ENCODE results near the gene CALR. TPM values are rescaled to one million over a fixed set of nuclear protein-coding genes. Genes with fewer than 3 reads are reported as not detected.
"Not testable (repeated sequence)": the region's sequence is repeated elsewhere in the genome, so short reads cannot be mapped to it uniquely, and the experiment has no call there.

The CALR gene
- 100 to 1,000 TPM; 629 to 855 TPM for total RNA-seq
- long read RNA-seq, donor 1, transcript CALR-201 (9 exons, 1,903 nt) = major isoform, 131 of 173 reads
- long read RNA-seq, donor 1, partial matches to known transcripts = 30 of 173 reads
- long read RNA-seq, donor 1, other reads (novel, unspliced or antisense) = 11 of 173 reads
- long read RNA-seq, donor 2, transcript CALR-201 (9 exons, 1,903 nt) = major isoform, 692 of 759 reads
- long read RNA-seq, donor 2, partial matches to known transcripts = 45 of 759 reads
- long read RNA-seq, donor 2, other reads (novel, unspliced or antisense) = 22 of 759 reads

DNA sequence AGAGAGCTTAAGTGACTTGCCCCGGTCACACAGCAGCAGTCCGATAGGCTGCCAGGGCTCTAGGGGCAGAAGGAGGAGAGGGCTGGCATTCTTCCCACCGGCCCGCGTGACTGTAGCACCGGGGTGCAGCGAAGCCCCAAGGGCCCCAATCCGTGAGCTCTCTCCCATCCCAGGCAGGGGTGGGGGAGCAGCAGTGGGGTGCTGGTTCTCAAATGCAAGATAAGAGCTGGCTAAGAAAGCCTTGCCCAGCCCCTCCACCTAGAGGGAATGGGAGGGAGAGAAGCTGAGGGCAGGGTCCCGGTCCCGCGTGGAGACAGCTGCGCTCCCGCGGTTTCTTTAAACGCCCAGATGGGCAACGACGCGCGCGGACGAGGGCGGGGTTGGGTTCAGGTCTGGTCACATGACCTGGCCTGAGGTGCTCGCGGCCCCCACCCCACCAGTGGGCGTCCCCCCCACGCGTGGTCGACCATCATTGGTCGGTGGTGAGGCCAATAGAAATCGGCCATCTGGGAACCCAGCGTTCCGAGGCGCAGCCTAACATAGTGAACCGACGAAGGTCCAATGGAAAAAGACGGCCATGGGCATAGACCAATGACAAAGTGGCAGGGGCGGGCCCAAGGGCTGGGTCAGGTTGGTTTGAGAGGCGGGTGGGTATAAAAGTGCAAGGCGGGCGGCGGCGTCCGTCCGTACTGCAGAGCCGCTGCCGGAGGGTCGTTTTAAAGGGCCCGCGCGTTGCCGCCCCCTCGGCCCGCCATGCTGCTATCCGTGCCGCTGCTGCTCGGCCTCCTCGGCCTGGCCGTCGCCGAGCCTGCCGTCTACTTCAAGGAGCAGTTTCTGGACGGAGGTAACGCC lies at the start of gene CALR:
TSS of gene CALR (plus strand) at position 683 of the 852 bp plus-strand sequence. CDS start at position 754, 71 bp downstream.
- intact Hi-C loops (cut with DNase I) = no loop called here
- DNase-seq (ENCODE audit: low spot score) = peak; percentile 100

DNA sequence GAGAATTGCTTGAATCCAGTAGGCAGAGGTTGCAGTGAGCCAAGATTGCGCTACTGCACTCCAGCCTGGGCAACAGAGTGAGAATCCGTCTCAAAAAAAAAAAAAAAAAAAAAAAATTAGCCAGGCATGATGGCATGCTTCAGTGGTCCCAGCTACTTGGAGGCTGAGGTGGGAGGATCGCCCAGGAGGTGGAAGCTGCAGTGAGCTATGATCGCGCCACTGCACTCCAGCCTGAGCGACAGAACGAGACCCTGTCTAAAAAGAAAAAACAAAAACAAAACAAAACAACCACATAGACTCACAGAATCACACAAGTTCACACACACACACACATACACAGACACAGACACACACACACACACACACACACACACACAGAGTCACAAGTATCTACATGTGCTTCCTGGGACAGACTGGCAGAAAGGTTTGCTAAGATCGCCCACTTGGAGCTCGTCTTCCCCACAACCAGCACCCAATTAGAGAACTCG lies 48.1 kb upstream of the CALR start:
- DNase-seq (ENCODE audit: low spot score); intact Hi-C loops (cut with DNase I): not testable (repeated sequence)

DNA sequence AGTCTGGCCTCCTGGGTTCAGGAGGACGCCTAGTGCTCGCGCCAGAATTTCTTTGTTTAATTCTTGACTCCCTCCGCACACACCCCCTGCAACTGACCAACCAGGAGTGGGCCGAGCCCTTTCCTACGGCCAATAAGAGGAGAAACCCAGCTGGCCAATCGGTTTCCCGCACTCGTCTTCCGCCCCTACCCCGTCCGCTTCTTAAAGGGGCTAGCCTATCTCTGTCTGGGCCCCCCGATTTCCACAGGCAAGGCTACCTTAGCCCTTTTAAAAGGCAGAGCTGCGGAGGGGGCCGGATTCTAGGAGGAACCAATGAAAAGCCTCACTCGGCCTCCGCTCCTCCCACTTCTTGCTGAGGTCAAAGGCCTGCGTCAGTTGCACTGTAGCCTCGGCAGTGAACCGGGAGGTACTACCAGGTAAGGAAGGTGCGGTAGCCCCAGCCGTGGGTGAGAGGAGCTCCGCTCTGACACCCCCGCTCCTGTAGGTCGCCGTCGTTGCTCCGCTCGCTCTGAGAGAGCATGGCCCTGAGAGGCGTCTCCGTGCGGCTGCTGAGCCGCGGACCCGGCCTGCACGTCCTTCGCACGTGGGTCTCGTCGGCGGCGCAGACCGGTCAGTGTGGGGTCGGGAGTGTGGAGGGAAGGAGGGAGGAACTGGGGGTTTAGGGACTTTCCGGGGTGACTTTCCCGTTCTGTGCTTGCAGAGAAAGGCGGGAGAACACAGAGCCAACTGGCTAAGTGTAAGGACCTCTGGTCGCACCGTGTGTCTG lies 47.4 kb upstream of the CALR start, which contains the start of gene GCDH:
TSS of gene GCDH (plus strand) at position 374 of the 766 bp plus-strand sequence. CDS start at position 519, 145 bp downstream.
- peak; percentile 99 for DNase-seq (ENCODE audit: low spot score)
- intact Hi-C loops (cut with DNase I) = no loop called here

DNA sequence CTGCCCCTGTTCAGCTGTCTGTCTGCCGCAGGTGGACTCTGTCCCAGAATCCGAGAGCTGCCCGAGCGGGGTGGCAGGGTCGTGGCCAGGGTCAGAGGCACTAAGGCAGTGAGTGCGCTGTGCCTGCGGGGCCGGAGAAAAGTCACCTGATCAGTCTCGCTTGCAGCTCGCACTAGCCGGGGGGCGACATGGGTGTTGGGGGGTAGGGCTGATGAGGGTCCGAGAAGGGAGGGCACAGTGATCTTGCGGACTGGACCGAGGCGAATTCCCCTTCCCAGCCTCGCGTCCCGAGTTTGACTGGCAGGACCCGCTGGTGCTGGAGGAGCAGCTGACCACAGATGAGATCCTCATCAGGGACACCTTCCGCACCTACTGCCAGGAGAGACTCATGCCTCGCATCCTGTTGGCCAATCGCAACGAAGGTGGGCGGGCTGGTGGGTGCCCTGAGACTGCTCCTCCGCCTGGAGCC lies 46.8 kb upstream of the CALR start:
- no peak for DNase-seq (ENCODE audit: low spot score)
- intact Hi-C loops (cut with DNase I) = no loop called here

DNA sequence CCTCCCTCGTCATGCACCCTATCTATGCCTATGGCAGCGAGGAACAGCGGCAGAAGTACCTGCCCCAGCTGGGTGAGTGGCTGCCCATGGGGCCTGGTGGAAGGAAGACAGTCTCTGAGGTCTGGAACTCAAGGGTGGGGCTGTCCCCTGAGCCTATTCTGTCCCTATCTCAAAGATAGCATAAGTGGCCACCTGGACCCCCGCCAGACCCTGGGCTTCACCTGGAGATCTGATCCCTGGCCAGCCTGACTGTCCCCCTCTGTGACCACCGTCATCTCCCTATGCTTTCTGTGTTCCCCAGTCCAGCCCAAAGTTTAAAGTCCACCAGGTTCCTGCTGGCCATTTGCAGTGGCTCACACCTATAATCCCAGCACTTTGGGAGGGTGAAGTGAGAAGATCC lies 44.8 kb upstream of the CALR start:
- intact Hi-C loops (cut with DNase I) = no loop called here
- DNase-seq (ENCODE audit: low spot score) = no peak

DNA sequence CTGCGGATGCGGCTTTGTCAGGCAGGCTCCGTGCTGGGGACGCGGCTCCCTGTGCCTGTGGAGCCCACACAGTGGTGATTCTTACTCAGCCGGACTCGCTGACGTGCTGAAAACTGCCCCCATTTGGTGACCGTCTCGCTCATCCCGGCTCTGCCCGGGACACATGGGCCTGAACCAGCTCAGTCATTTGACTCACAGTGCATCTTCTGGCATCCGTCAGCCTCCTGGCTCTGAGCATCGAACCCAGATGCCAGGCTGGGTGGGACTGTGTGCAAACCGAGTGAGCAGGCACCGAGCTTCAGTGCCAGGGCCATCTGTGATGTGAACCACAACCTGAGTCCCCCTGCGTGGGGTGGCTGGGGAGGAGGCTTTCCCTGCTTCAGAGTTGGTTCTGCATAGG lies 41.9 kb upstream of the CALR start:
- no peak for DNase-seq (ENCODE audit: low spot score)
- intact Hi-C loops (cut with DNase I) = no loop called here

DNA sequence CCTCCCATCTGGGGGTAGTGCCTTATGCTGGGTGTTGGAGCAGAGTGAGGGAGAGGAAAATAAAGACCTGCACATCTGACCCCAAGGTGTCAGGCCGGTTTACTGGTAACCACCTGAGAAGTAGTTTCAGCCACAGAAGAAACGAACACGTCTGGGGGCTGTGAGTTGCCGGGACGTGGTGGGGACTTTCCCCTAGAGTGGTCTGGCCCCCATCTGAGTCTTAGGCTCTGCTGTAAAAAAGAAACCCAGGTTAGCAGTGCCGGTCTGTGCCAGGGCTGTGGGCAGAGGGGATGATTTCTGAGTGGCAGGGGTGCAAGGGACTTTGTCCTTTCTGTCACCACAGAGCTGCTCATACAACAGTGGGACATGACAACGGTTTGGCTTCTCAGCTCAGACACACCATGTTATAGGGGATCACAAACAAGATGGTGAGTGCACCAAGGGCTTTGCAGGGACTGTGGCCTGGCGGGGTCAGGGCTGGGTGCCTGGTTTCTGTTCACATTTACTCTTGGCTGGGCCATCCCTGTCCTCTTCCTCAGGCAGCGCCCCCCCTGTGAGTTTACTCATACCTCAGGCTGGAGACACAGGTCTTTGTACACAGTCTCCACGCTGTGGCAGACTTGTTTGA lies 38.4 kb upstream of the CALR start:
- no peak for DNase-seq (ENCODE audit: low spot score)
- intact Hi-C loops (cut with DNase I) = loop anchor here in 1 of 2 donors (5.0 kb wide), 1 partner anchor 518 kb away; no protein-coding TSS in a partner anchor

DNA sequence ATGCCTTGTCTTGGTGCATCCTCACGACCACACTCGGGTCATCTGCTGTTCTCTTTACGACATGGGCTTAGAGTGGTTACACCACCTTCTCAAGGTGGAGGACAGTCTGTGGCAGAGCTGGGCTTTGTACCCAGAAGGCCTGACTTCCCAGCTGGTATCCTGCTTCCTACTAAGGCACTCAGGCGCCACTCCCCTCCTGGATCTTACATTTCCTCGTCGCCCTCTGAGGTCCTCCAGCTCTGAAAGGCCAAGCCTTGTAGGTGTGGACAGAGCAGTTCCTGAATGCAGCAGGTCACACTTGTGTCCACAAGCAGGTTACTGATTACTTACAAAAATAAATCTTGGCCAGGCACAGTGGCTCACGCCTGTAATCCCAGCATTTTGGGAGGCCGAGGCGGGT lies 31.2 kb upstream of the CALR start:
- intact Hi-C loops (cut with DNase I) = no loop called here
- no peak for DNase-seq (ENCODE audit: low spot score)

DNA sequence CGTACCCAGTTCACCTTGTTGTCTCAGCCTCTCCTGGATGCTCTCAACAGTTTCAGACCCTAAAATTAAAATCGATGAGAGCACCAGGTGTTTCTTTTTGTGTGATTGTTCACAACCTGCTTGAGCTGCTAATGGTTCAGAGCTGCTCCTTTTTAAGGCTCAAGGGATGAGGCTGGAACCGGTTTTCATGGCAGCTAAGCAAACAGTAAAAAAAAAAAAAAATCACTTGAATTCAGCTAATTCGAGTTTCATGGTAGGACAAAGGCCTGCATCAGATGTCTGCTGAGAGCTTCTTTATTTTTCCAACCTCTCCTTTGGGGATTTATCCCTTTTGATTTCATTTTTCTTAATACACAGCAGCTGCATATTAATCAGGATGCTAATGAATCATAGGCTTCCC lies 25.8 kb upstream of the CALR start:
- intact Hi-C loops (cut with DNase I) = no loop called here
- no peak for DNase-seq (ENCODE audit: low spot score)

DNA sequence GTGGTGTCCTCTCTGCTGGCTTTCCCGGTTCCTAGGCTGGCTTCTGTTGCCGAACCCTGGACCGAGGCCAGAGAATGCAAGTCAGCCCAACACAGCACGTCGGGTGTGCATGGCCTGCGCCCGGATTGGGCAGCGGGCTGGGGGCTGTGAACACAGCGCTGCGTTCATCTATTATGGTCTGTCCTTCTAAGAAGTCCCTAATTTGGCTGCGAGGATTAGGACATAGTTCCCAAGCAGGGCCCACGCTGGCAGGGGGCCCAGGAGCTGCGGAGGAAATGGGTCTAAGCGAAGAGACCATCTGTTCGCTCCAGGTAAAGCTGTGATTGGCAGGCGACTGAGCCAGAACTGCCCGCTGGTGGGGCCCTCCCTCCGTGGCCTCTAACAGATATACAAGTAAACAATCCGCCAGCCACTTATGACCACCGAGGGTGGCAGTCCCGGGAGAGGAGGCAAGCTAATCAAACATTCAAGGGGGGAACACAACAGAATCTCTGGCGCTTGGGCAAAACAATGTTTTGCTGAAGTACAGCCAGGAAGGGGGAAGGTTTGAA lies 25.3 kb upstream of the CALR start:
- intact Hi-C loops (cut with DNase I) = no loop called here
- peak; percentile 92 for DNase-seq (ENCODE audit: low spot score)

DNA sequence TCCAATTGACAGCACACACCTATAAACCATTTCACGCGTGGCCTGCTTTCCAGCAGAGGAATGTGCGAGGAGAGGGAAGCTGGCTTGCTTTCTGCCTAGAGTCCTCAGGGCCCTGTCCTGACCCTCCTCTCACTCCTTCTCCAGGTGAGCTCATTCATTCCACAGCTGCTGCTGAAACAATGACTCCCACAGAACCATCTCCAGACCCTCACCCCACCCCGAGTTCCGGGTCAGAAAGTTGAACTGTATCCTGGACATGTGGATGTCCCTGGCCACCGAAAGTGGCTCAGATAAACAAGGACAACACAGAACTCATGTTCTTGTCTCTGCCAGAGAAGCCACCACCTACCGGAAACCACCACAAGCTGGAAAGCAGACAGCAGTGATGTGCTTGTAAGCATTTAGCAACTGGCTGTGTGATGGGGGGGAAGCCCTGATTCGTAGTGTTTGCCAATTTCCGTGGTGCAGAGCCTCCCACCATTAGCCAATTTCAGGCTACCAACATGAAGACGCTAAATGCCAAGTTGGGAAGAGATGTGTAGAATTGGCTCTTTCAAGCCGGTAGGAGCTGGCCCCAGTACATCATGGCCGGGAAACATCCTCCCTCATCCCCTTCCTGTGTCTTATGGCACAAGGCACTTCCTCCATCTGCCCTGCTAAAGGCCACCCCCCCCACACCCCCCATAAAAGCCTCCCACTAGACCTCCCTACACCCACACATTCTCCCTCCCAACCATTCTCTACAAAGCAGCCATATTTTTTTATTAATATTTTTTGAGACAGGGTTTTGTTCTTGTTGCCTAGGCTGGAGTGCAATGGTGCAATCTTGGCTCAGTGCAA lies 24.3 kb upstream of the CALR start:
- intact Hi-C loops (cut with DNase I) = no loop called here
- DNase-seq (ENCODE audit: low spot score) = no peak

DNA sequence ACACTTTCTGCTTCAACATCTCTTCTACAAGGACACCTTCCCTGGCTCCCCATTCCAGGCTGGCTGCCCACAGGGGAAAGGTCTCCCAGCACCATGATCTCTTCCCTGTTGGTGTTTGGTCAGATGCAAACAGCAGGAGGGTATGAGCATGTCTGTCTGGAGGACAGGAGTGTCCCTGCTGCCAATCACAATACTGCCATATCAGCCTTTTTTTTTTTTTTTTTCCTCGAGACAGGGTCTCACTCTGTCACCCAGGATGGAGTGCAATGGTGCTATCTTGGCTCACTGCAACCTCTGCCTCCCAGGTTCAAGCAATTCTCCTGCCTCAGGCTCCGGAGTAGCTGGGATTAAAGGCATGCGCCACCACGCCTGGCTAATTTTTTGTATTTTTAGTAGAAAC lies 22.5 kb upstream of the CALR start:
- DNase-seq (ENCODE audit: low spot score); intact Hi-C loops (cut with DNase I): not testable (repeated sequence)

DNA sequence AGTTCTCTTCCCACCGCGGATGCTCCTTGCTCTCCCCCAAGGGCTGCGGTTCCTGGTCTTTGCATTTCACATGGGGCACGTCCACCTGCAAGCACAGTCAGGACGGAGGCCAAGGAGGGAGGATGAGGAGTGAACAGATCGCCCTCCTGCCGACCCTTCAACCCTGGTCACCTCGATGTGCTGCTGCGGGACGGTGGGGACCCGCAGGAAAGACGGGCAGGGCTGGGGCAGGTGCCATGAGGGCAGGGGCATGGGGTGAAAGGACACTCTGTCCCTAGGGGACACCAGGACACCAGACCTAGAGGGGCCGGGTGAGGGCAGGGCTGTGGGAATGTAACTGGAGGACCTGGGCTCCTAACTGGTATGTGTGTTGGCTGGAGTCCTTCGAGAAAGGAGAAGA lies 20.2 kb upstream of the CALR start:
- no peak for DNase-seq (ENCODE audit: low spot score)
- intact Hi-C loops (cut with DNase I) = no loop called here

DNA sequence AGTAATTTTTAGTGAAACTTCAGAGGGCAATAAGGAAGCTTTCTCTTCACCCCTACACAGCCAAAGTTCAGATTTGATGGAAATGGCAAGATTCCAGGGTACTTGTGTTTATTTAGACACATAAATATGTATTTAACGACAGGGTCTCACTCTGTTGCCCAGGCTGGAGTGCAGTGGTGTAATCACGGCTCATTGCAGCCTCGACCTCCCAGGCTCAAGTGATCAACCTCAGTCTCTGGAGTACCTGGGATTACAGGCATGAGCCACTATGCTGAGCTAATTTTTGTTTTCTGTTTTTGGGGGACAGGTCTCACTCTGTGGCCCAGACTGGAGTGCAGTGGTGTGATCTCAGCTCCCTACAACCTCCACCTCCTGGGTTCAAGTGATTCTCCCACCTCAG lies 17.4 kb upstream of the CALR start:
- intact Hi-C loops (cut with DNase I) = no loop called here

DNA sequence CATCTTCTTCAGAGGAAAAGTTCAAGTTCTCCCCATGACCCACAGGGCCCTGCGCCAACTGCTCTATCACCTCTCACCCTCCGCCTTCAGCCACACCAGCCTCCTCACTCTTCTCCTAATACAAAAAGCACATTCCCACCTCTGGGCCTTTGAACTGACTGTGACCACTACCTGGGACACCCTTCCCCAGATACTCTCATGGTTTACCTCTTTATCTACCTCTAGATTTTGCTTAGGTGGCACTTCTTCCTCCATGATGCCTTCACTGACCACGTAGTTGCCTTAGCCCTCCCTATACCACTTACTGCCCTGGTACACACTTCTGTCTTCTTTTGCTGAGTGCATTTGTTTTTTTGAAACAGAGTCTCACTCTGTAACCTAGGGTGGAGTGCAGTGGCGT lies 15.4 kb upstream of the CALR start:
- no peak for DNase-seq (ENCODE audit: low spot score)
- intact Hi-C loops (cut with DNase I) = no loop called here

More for the DNA sequence above, 17.4 kb upstream of the CALR start:
- DNase-seq (ENCODE audit: low spot score) = no peak

DNA sequence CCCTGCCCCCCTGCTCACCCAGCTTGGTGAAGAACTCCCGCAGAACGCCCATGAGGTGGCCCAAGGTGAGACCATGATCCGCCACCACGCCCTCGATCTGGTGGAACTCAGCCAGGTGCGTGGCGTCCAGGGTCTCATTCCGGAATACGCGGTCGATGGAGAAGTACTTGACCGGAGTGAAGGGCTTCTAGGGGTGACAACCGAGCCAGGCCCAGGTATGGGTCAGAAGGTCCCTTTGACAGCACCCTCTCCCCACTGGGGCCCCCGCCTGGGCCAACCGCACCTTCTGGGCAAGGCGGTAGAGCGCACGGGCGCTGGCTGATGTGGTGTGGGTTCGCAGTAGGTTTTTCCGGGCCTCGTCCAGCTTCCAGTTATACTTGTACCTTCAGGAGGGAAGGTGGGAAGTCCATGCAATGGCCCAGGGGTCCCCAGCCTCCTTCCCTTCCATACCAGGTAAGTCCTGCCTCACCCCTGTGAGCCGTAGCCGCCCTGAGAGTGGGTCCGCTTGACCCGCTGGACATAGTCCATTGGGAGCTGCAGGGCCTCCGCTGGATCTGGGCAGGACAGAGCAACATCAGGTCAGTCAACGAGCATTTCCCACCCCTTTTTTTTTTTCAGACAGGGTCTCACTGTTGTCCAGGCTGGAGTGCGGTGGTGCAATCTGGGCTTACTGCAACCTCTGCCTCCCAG lies 13.6 kb upstream of the CALR start:
- intact Hi-C loops (cut with DNase I) = no loop called here
- DNase-seq (ENCODE audit: low spot score) = no peak

DNA sequence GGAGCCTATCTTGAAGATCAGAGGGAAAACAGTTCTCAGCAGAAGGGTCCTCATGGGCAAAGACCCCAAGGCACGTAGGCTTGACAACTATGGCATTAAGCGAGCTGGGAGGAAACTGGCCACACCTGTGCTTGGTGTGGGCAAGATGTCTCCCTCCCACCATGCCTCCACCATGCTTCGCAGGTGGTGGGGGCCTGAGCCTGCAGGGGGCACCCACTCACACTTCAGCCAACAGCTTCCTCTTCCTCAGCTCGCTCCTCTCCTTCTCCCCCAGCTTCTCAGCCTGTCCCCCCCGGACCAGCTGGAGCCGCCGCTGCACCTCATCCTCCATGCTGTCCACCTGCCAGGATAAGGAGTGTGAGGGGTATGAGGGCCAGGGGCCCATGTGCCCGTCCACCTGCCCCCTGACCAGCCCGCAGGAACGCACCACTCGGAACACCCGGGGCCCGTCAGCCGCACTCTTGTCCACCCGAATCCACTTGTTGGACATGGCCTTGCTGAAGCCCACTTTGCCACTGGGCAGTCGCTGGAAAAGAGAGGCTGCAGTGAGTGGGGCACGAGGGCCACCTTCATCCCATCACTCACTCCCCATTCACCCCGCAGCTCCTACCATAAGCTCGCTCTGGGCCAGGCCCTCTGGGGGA lies 8.3 kb upstream of the CALR start:
- intact Hi-C loops (cut with DNase I) = no loop called here
- no peak for DNase-seq (ENCODE audit: low spot score)

All from posterior vena cava (tissue), 2 donors.